H1 (cell line): ENCODE results near the gene TCERG1L. TPM values are rescaled to one million over a fixed set of nuclear protein-coding genes. Genes with fewer than 3 reads are reported as not detected.

Experiments
- CTCF ChIA-PET: fragments of 300-600 bp; sonication (Branson Sonifier 250); formaldehyde crosslinking; loops from one replicate; lab custom pipeline; 2021; ENCODE audit not compliant: partially characterized antibody; lab: Charles Lee
- POLR2A ChIA-PET: fragments of 300-600 bp; sonication (Branson Sonifier 250); formaldehyde crosslinking; loops from one replicate; lab custom pipeline; 2021; ENCODE audit warnings: inconsistent platforms; ENCODE audit not compliant: partially characterized antibody; lab: Charles Lee
- DNase-seq, 2 experiments: peaks; one replicate each; pipeline versions ENCODE4 v3.0.0 to v3.0.0-alpha.2; 2010 to 2022; ENCODE audit warnings: low spot score in 2 of 2, low read depth in 1 of 2, mixed read lengths in 1 of 2
- FAIRE-seq: peaks from 2 replicates; lab custom pipeline; 2011; peaks lifted over from hg19 to GRCh38; lab: Jason Lieb, UNC
- H2AFZ ChIP-seq: 2 replicates; pipeline ENCODE4 v1.8.1; 2012; ENCODE audit warnings: low read length, inconsistent platforms
- H2AK5ac ChIP-seq: 2 replicates; pipeline ENCODE4 v1.6.1; 2013; ENCODE audit warnings: low read depth, low read length
- H2BK120ac ChIP-seq: replicated peaks from 2 replicates; pipeline ENCODE3; 2013; ENCODE audit warnings: low read depth, low read length, inconsistent platforms
- H2BK12ac ChIP-seq: 2 replicates; pipeline ENCODE4 v1.6.1; 2013; ENCODE audit warnings: low read depth, low read length
- H2BK15ac ChIP-seq: 2 replicates; pipeline ENCODE4 v1.6.1; 2013; ENCODE audit warnings: low read length
- H2BK20ac ChIP-seq: 2 replicates; pipeline ENCODE4 v1.6.1; 2013; ENCODE audit warnings: low read length
- H2BK5ac ChIP-seq: 2 replicates; pipeline ENCODE4 v1.6.1; 2013; ENCODE audit warnings: low read depth, low read length
- H3K14ac ChIP-seq: 2 replicates; pipeline ENCODE4 v1.6.1; 2013; ENCODE audit warnings: inconsistent platforms; ENCODE audit not compliant: insufficient read length
- H3K18ac ChIP-seq: 2 replicates; pipeline ENCODE4 v1.6.1; 2013; ENCODE audit warnings: low read length; ENCODE audit errors: extremely low read depth
- H3K23ac ChIP-seq: 2 replicates; pipeline ENCODE4 v1.6.1; 2013; ENCODE audit warnings: inconsistent platforms; ENCODE audit not compliant: insufficient read length
- H3K23me2 ChIP-seq: 2 replicates; pipeline ENCODE4 v1.6.1; 2013; ENCODE audit warnings: low read depth, low read length
- H3K27ac ChIP-seq: 2 replicates; pipeline ENCODE4 v1.6.1; 2011; ENCODE audit warnings: low read depth, low read length, inconsistent platforms
- H3K27me3 ChIP-seq, 4 experiments: replicated peaks in 1 of 4; 1 replicate in 1 of 4; 2 replicates in 3 of 4; pipeline versions ENCODE4 v1.6.1 to v1.8.1; 2011 to 2013; ENCODE audit warnings: low read length in 3 of 4, mild to moderate bottlenecking in 3 of 4, inconsistent platforms in 2 of 4, mixed read lengths in 2 of 4, moderate library complexity in 1 of 4; ENCODE audit not compliant: control insufficient read depth in 3 of 4, insufficient read depth in 3 of 4; ENCODE audit errors: extremely low read depth in 1 of 4
- H3K36me3 ChIP-seq, 4 experiments: 2 replicates each; pipeline versions ENCODE4 v1.6.1 to v1.8.1; 2011 to 2013; ENCODE audit warnings: mild to moderate bottlenecking in 4 of 4, low read length in 3 of 4, moderate library complexity in 2 of 4, control low read depth in 1 of 4, inconsistent platforms in 1 of 4; ENCODE audit not compliant: insufficient read depth in 4 of 4, control insufficient read depth in 2 of 4
- H3K4ac ChIP-seq: replicated peaks from 2 replicates; pipeline ENCODE3; 2013; ENCODE audit warnings: low read length, low read depth, mixed read lengths, inconsistent platforms; ENCODE audit not compliant: insufficient read length
- H3K4me1 ChIP-seq, 4 experiments: replicated peaks in 1 of 4; 1 replicate in 1 of 4; 2 replicates in 3 of 4; pipeline versions ENCODE4 v1.6.1 to v1.8.1; 2011 to 2013; ENCODE audit warnings: low read length in 3 of 4, inconsistent platforms in 2 of 4, mixed read lengths in 1 of 4; ENCODE audit not compliant: insufficient read depth in 4 of 4, control insufficient read depth in 3 of 4
- H3K4me2 ChIP-seq, 2 experiments: 2 replicates each; pipeline versions ENCODE4 v1.6.1 to v1.8.1; 2011 to 2013; ENCODE audit warnings: low read depth in 2 of 2, low read length in 2 of 2, control low read depth in 1 of 2, inconsistent platforms in 1 of 2, mild to moderate bottlenecking in 1 of 2; ENCODE audit not compliant: insufficient read depth in 1 of 2
- H3K4me3 ChIP-seq, 4 experiments: fragments of 200-600, 300-600 bp in 1 of 4; sonication (generic), shearing (Covaris generic), sonication (Bioruptor Twin) in 1 of 4; 2 replicates each; pipeline versions ENCODE4 v1.5.1 to v1.8.1; 2011 to 2016; ENCODE audit warnings: low read length in 4 of 4, low read depth in 3 of 4, control low read depth in 2 of 4, inconsistent platforms in 2 of 4, mild to moderate bottlenecking in 2 of 4, mixed read lengths in 1 of 4, moderate library complexity in 1 of 4; ENCODE audit not compliant: insufficient read depth in 2 of 4; ENCODE audit errors: extremely low read depth in 1 of 4
- H3K56ac ChIP-seq: replicated peaks from 2 replicates; pipeline ENCODE3; 2013; ENCODE audit warnings: low read depth, mild to moderate bottlenecking, mixed read lengths, low read length, inconsistent platforms; ENCODE audit not compliant: insufficient read length
- H3K79me1 ChIP-seq: 2 replicates; pipeline ENCODE4 v1.6.1; 2013; ENCODE audit warnings: low read depth, low read length, control low read depth
- H3K79me2 ChIP-seq, 2 experiments: 2 replicates each; pipeline versions ENCODE4 v1.6.1 to v1.8.1; 2012 to 2013; ENCODE audit warnings: low read length in 2 of 2, mild to moderate bottlenecking in 2 of 2, inconsistent platforms in 1 of 2; ENCODE audit not compliant: insufficient read depth in 2 of 2, control insufficient read depth in 1 of 2
- H3K9ac ChIP-seq, 4 experiments: replicated peaks in 1 of 4; 1 replicate in 1 of 4; 2 replicates in 3 of 4; pipeline versions ENCODE4 v1.6.1 to v1.8.1; 2011 to 2013; ENCODE audit warnings: low read depth in 3 of 4, low read length in 3 of 4, control low read depth in 2 of 4, mild to moderate bottlenecking in 2 of 4, moderate library complexity in 2 of 4, inconsistent platforms in 1 of 4; ENCODE audit errors: extremely low read depth in 1 of 4
- H3K9me3 ChIP-seq, 2 experiments: 2 replicates each; pipeline versions ENCODE4 v1.6.1 to v1.8.1; 2012 to 2013; ENCODE audit warnings: mild to moderate bottlenecking in 2 of 2, moderate library complexity in 2 of 2, control low read depth in 1 of 2, inconsistent platforms in 1 of 2, low read depth in 1 of 2, low read length in 1 of 2, mixed read lengths in 1 of 2; ENCODE audit not compliant: insufficient read depth in 2 of 2
- H4K20me1 ChIP-seq, 2 experiments: replicated peaks in 1 of 2; 2 replicates each; pipeline versions ENCODE3 to v1.8.1; 2011 to 2013; ENCODE audit warnings: inconsistent platforms in 2 of 2, low read length in 2 of 2, mild to moderate bottlenecking in 1 of 2; ENCODE audit not compliant: insufficient read depth in 2 of 2, control insufficient read depth in 1 of 2
- H4K5ac ChIP-seq: 2 replicates; pipeline ENCODE4 v1.6.1; 2013; ENCODE audit warnings: low read length, low read depth, mixed read lengths, inconsistent platforms; ENCODE audit not compliant: insufficient read length
- H4K8ac ChIP-seq: 2 replicates; pipeline ENCODE4 v1.8.0; 2013; ENCODE audit warnings: mild to moderate bottlenecking, moderate library complexity, low read length, inconsistent platforms; ENCODE audit not compliant: insufficient read depth; ENCODE audit errors: extremely low read depth
- H4K91ac ChIP-seq: replicated peaks from 2 replicates; pipeline ENCODE3; 2013; ENCODE audit warnings: low read length, mixed read lengths, inconsistent platforms; ENCODE audit not compliant: insufficient read length
- ASH2L ChIP-seq: fragments of 200-600, 300-600 bp; sonication (generic); IDR thresholded peaks from one replicate; pipeline ENCODE4 v1.7.1; 2017; ENCODE audit warnings: low read length
- BCL11A ChIP-seq, 2 experiments: IDR thresholded peaks; one replicate each; pipeline ENCODE4 v1.6.1; 2011; ENCODE audit warnings: low read depth in 2 of 2, low read length in 2 of 2, mild to moderate bottlenecking in 2 of 2
- CBX5 ChIP-seq: fragments of 300-800, 300-1000 bp; sonication (generic); IDR thresholded peaks from 2 replicates; pipeline ENCODE4 v1.7.1; 2016; ENCODE audit warnings: antibody characterized with exemption, low read length, low read depth
- CTBP2 ChIP-seq: IDR thresholded peaks from 2 replicates; pipeline ENCODE4 v1.7.0; 2011; ENCODE audit warnings: borderline replicate concordance, mild to moderate bottlenecking, moderate library complexity, mixed read lengths, low read length; ENCODE audit not compliant: insufficient read depth, insufficient read length
- CTCF ChIP-seq, 3 experiments: IDR thresholded peaks; 1 replicate in 2 of 3; 2 replicates in 1 of 3; pipeline versions ENCODE4 v1.5.1 to v1.6.1; 2011; ENCODE audit warnings: low read length in 3 of 3, mild to moderate bottlenecking in 3 of 3, inconsistent platforms in 2 of 3, low read depth in 1 of 3, moderate library complexity in 1 of 3; ENCODE audit not compliant: insufficient read depth in 1 of 3; ENCODE audit errors: control extremely low read depth in 1 of 3
- E2F6 ChIP-seq: IDR thresholded peaks from 2 replicates; pipeline ENCODE4 v1.6.1; 2012; ENCODE audit warnings: inconsistent platforms
- EZH2 ChIP-seq: fragments of 200-600 bp; sonication (generic); IDR thresholded peaks from 2 replicates; pipeline ENCODE4 v1.7.1; 2012; ENCODE audit warnings: low read depth, mild to moderate bottlenecking, moderate library complexity, low read length, inconsistent platforms; ENCODE audit not compliant: severe bottlenecking
- GABPA ChIP-seq: IDR thresholded peaks from 2 replicates; pipeline ENCODE4 v1.6.1; 2011; ENCODE audit warnings: mild to moderate bottlenecking, low read length, moderate library complexity, borderline replicate concordance; ENCODE audit not compliant: insufficient read depth
- POLR2AphosphoS5 ChIP-seq: IDR thresholded peaks from 2 replicates; pipeline ENCODE4 v1.6.1; 2011; ENCODE audit warnings: low read depth, low read length
- RNF2 ChIP-seq: fragments of 200-900, 300-1000 bp; sonication (generic); IDR thresholded peaks from 2 replicates; pipeline ENCODE4 v1.7.1; 2016; ENCODE audit warnings: borderline replicate concordance, low read depth, mild to moderate bottlenecking, antibody characterized with exemption, low read length; ENCODE audit not compliant: poor library complexity, severe bottlenecking; ENCODE audit errors: missing control alignments
- WGBS, 2 experiments: shearing (Covaris generic) in 1 of 2; methylation state at CpG; one replicate each; pipeline versions ENCODE4 v1.1.6 to v1.1.7; 2013 to 2015; ENCODE audit warnings: low lambda C conversion rate in 2 of 2, mixed read lengths in 2 of 2, inconsistent platforms in 1 of 2, low coverage in 1 of 2, missing lambda C conversion rate in 1 of 2; ENCODE audit not compliant: insufficient replicate concordance in 2 of 2, insufficient coverage in 1 of 2, insufficient read length in 1 of 2; ENCODE audit errors: extremely low coverage in 1 of 2, missing lambda C conversion rate in 1 of 2; 5-methylcytosine and 5-hydroxymethylcytosine counted together
- polyA plus RNA-seq, 7 experiments: library from polyadenylated mRNA; depleted of rRNA in 3 of 7; stranded (reverse) in 5 of 7; unstranded in 2 of 7; fragments of >200 nt in 5 of 7; fragments of 200-250 nt in 2 of 7; gene quantifications; 1 replicate in 5 of 7; 2 replicates in 1 of 7; 4 replicates in 1 of 7; pipeline versions ENCODE4 v1.2.1 to v1.2.3, GENCODE V29; 2011 to 2013; ENCODE audit warnings: missing spikeins in 2 of 7, mixed read lengths in 2 of 7
- total RNA-seq: library from RNA; stranded (reverse); fragmentation: NEBNext Ultra II Directional; extraction: Animal tissue kit (Norgen Biotek cat#: 25700); gene quantifications from 2 replicates; pipeline ENCODE4 v1.2.1, GENCODE V29; 2021

Gene TCERG1L
- total and polyA plus RNA-seq, 2 of the 8 experiments (the other 6 are each of a cell fraction or from before 2014, with no cell fraction given): 3.9 to 6.9 TPM

DNA sequence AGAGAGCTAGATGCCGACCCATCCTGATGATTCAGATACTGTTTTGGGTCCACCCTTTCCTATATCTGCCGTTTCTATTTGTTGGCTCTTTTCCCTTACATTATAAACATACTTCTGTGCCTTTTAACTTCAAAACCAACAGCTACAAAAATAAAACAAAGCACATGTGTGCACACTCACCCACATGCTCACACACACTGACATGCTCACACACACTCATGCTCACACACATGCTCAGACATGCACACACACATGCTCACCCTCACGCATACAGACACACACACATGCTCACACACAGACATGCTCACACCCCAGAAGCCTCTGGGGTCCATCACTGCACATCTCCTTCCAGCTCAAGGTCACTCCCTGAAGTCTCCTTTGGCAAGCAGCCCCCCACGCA lies 88.1 kb downstream of the TCERG1L start:
- ChIA-PET CTCF (interaction anchor here (1.0 kb wide), 1 partner anchor 135 kb away, joined by 4 read pairs; no protein-coding TSS in a partner anchor), POLR2A (no interaction called here)
- H2AK5ac ChIP-seq: peak overlapping the region; percentile 86; the same call in 1 of the 2 replicates
- no peak overlapping the region for H2BK120ac ChIP-seq
- FAIRE-seq: no peak
- H3K56ac ChIP-seq: no peak overlapping the region
- 97% methylated on average over 4 of the region's 4 CpGs; no CpG with 5 or more reads in 1 of the 2 experiments for WGBS, 2 experiments
- no peaks in the 10 kb centered on the region for H3K23me2 ChIP-seq
- no peak overlapping the region for H2AFZ ChIP-seq
- H4K91ac ChIP-seq: no peak overlapping the region
- no peak overlapping the region for H3K14ac ChIP-seq
- H2BK12ac ChIP-seq: no peak overlapping the region; the same call in 1 of the 2 replicates
- H3K27ac ChIP-seq: no peak overlapping the region
- no peaks in the 10 kb centered on the region for H3K79me1 ChIP-seq
- H2BK5ac ChIP-seq: no peak overlapping the region
- H3K9ac ChIP-seq: no peak overlapping the region
- H3K18ac ChIP-seq: no peak overlapping the region
- no peak overlapping the region for H3K4ac ChIP-seq
- no peak overlapping the region for H3K4me2 ChIP-seq
- peak overlapping the region; percentile 72; the same call in 1 of the 2 replicates for H2BK15ac ChIP-seq
- H3K36me3 ChIP-seq: no peaks in the 10 kb centered on the region
- H3K4me3 ChIP-seq: no peak overlapping the region
- no peak overlapping the region for H2BK20ac ChIP-seq
- peaks cover 0 to 2% of the 10 kb centered on the region in 2 experiments for H4K20me1 ChIP-seq
- H4K5ac ChIP-seq: no peak overlapping the region
- H3K4me1 ChIP-seq: no peaks in the 10 kb centered on the region; a peak in 1 of 7 replicates
- H3K23ac ChIP-seq: no peak overlapping the region
- H3K27me3 ChIP-seq: no peaks in the 10 kb centered on the region
- H3K9me3 ChIP-seq: no peaks in the 10 kb centered on the region
- no peak overlapping the region for H4K8ac ChIP-seq
- H3K79me2 ChIP-seq: no peaks in the 10 kb centered on the region
- no peak for DNase-seq
- TF ChIP-seq GABPA: no peak
- no peak for TF ChIP-seq CTBP2
- no peak for TF ChIP-seq ASH2L
- no peak for TF ChIP-seq BCL11A (IDR thresholded peaks at IDR 0.05; ENCODE audit: low read depth in 2 of 2, low read length in 2 of 2)
- no peak for TF ChIP-seq CTCF (IDR thresholded peaks at IDR 0.05; ENCODE audit: control extremely low read depth in 1 of 3, insufficient read depth in 1 of 3, low read depth in 1 of 3, low read length in 3 of 3)
- TF ChIP-seq POLR2AphosphoS5: no peak
- no peak for TF ChIP-seq RNF2
- no peak for TF ChIP-seq CBX5
- no peak for TF ChIP-seq E2F6
- TF ChIP-seq EZH2: no peak
